Measurements from ENCODE around the gene PGAM2. TPM values are rescaled to one million over a fixed set of nuclear protein-coding genes. Genes with fewer than 3 reads are reported as not detected.
"Not testable (repeated sequence)": the region's sequence is repeated elsewhere in the genome, so short reads cannot be mapped to it uniquely, and the experiment has no call there.

The PGAM2 gene
- total RNA-seq, 2 donors from 2014 or later: 2.4 TPM; not detected in 1

DNA sequence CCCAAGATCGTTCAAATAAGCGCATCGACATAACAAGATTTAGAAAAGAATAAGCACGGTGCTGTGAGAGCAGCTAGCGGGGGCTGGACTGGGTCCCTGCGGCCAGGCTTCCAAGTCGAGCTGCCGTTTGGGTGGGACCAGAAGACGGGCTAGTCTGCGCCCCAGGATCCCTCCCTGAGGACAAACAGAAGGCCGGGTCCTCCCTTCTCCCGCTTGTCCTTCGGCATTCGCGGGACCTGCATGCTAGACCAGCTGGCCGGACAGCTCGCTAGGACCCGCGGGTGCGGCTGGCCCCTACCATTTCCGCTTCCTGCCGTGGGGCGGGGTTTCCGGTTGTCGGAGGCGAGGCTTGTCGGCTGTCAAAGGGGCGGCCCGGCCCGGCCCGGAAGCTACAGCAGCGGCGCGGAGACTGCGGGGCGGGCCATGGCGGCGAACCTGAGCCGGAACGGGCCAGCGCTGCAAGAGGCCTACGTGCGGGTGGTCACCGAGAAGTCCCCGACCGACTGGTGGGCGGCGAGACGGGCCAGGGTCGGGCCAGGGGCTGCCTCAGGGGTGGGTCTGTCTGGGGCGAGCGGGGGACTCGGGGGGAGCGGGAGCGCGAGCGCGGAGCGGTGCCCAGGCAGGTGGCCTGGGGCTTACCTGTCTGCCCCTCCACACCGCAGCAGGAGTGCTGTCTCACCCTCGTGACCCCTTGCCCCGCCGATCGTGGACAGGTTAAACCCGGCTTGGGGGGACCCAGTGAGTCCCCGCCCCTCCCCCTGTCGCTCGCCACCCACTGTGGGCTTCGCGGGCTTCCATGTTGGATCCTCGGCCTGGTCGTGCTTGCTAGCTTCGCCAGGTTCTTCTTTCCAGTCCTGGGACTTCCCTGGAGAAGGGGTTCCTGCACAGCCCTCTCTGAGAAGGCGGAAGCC is 20.8 kb downstream of the PGAM2 start, which contains the start of gene DBNL:
DBNL (plus strand) TSS at position 388 of the 911 bp plus-strand sequence; CDS start at position 424, 36 bp downstream.
- H3K9me3 Mint-ChIP-seq: no peaks in the 10 kb centered on the region
- ATAC-seq (replicated peaks): peak; percentile 79
- H3K4me1 Mint-ChIP-seq: peaks cover 28% of the 10 kb centered on the region
- peak within 1 kb of the TSS; percentile 91 for H3K4me3 Mint-ChIP-seq
- peaks cover 43% of the 10 kb centered on the region for H3K36me3 Mint-ChIP-seq (ENCODE audit: low read depth)
- no peaks in the 10 kb centered on the region for H3K27me3 Mint-ChIP-seq
- H3K27ac Mint-ChIP-seq: peak within 1 kb of the TSS; percentile 95

DNA sequence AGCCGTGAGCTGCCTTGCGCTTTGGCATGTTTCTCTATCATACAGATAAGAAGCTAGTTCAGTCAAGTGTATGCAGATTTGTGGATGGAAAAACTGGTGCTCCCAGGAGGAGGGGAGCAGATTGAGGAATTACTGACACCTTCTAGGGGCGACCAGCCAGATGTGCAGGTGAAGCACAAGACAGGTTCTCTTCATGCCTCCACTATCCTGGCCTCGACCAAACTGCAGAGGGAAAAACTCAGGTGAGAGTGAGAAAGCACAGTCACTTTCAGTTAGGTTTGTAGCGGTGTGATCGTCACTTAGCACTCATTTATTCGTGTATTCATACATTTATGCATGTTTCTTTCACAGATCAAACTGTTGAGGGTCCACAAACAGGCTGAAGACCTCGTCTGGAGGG is 21.5 kb downstream of the PGAM2 start:
- no peak for ATAC-seq (replicated peaks)
- H3K4me1 Mint-ChIP-seq: peaks cover 28% of the 10 kb centered on the region
- peak overlapping the region; percentile 87 for H3K27ac Mint-ChIP-seq
- no peaks in the 10 kb centered on the region for H3K27me3 Mint-ChIP-seq
- no peaks in the 10 kb centered on the region for H3K9me3 Mint-ChIP-seq
- H3K4me3 Mint-ChIP-seq: peak overlapping the region; percentile 91
- peaks cover 37% of the 10 kb centered on the region for H3K36me3 Mint-ChIP-seq (ENCODE audit: low read depth)

DNA sequence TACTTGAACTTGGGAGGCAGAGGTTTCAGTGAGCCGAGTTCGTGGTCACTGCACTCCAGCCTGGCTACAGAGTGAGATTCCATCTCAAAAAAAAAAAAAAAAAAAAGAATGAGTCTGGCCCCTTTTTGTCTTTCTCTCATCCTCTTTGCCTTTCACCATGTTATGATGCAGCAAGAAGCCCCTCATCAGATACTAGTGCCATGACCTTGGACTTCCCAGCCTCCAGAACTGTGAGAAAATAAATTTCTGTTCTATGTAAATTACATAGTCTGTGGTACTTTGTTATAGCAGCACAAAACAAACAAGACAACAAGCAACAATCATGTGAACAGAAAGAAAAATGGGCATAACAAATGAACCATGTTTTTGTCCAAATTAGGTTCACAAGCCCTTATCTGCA is 23.1 kb downstream of the PGAM2 start:
- Mint-ChIP-seq H3K9me3 (no peaks in the 10 kb centered on the region), H3K36me3 (ENCODE audit: low read depth) (peaks cover 22% of the 10 kb centered on the region), H3K27ac (no peak overlapping the region)

DNA sequence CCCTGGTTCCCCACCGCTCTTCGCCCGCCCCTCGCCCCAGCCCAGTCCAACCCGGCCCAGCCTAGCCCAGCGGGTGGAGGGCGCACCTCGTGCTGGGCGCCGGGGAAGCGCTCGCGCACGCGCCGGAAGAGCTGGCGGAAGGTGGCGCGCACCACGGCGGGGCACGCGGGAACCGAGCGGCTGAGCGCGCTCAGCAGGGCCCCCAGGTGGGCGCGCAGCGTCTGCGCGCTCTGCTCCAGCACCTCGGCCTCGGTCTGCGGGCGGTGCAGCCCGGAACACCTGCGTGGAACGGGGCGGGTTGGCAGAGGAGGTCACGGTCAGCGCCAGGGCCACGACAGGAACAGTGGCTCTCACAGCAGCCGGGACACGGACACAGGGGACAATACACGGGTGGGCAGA is 24.9 kb downstream of the PGAM2 start:
- not testable (repeated sequence) for H3K27ac Mint-ChIP-seq; H3K9me3 Mint-ChIP-seq; H3K27me3 Mint-ChIP-seq; H3K4me1 Mint-ChIP-seq; H3K36me3 Mint-ChIP-seq (ENCODE audit: low read depth)
- ATAC-seq (replicated peaks): peak; percentile 53
- peak overlapping the region; percentile 79 for H3K4me3 Mint-ChIP-seq

More for the DNA sequence above, 23.1 kb downstream of the PGAM2 start:
- Mint-ChIP-seq H3K27me3 (no peaks in the 10 kb centered on the region), H3K4me1 (peaks cover 19% of the 10 kb centered on the region), H3K4me3 (peak overlapping the region; percentile 37)
- no peak for ATAC-seq (replicated peaks)

DNA sequence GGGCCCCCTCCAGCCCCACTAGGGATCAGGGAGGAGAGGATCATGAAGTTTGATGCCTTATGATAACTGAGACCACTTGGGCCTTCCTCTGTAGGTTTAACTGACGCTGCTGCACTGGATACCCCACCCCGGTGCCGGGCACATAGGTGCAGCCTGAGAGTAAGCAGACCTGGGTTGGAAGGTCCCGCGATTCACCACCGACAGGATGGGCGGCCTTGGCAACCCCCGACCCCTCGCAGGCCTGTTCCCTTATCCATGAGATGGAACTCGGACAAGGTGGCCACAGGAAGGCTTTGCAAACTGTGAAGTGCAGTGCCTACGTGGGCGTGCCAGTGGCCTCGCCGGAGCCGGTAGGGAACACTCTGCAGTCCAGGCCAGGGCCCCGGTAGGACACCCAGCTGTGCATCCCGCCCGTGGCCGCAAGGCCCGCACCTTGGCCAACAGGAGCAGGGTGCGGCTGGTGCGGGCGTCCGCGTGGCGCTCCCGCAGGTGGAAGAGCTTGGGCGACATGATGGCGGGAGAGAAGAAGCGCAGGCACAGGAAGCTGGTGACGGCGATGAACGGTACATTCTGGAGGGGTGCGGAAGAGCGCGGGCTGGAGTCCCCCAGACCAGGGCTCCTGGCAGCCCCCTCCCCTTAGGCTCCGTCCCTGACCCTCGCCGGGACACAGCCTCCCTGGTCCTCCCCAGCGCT is 25.4 kb downstream of the PGAM2 start:
- not testable (repeated sequence) for H3K9me3 Mint-ChIP-seq; H3K4me1 Mint-ChIP-seq; H3K27ac Mint-ChIP-seq; H3K36me3 Mint-ChIP-seq (ENCODE audit: low read depth); H3K27me3 Mint-ChIP-seq
- ATAC-seq (replicated peaks): peak; percentile 22
- peak overlapping the region; percentile 79 for H3K4me3 Mint-ChIP-seq

DNA sequence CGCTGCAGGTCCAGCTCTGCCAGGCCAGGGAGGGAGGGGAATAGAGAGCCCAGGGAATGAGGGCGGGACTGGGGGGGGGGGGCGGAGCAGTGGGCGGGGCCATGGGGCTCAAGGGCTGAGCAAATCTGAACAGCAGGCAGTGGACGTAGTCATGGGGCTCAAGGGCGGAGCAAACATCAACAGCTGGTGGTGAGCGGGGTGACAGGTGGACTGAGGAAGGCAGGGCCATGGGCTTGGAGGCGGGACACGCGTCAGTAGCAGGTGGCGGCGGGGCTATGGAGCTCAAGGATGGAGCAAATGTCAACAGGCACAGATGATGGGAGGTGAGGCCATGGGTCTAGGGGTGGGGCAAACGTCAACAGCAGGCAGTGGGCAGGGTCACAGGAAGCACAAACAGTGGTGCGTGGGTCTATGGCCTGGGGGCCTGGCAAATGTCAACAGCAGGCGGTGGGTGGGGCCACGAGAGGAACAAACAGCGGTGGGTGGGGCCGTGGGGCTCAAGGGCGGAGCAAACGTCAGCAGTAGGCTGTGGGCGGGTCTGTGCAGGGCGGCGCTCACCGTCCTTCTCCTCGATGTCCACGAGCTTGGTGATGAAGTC is 26.3 kb downstream of the PGAM2 start:
- H3K4me1 Mint-ChIP-seq; H3K27me3 Mint-ChIP-seq; H3K36me3 Mint-ChIP-seq (ENCODE audit: low read depth); H3K27ac Mint-ChIP-seq; H3K9me3 Mint-ChIP-seq: not testable (repeated sequence)
- peak; percentile 79 for ATAC-seq (replicated peaks)
- peak overlapping the region; percentile 49 for H3K4me3 Mint-ChIP-seq

DNA sequence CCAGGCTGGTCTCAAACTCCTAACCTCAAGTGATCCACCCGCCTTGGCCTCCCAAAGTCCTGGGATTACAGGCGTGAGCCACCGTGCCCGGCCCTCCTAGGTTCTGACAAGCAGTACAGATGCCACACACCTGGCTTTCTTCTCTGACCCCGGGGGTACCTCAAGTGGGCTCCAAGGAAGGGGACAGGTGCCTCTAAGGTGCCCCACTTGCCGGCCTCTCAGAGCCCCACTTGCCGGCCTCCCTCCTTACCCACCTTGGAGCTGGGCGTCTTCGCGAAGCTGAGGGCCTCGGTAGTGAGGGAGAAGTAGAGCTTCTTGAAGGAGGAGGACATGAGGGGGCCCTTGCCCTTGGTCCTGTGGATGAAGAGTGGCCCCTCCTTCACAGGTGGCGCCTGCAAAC is 26.8 kb downstream of the PGAM2 start:
- H3K36me3 Mint-ChIP-seq (ENCODE audit: low read depth); ATAC-seq (replicated peaks); H3K9me3 Mint-ChIP-seq; H3K27me3 Mint-ChIP-seq; H3K27ac Mint-ChIP-seq; H3K4me1 Mint-ChIP-seq; H3K4me3 Mint-ChIP-seq: not testable (repeated sequence)

DNA sequence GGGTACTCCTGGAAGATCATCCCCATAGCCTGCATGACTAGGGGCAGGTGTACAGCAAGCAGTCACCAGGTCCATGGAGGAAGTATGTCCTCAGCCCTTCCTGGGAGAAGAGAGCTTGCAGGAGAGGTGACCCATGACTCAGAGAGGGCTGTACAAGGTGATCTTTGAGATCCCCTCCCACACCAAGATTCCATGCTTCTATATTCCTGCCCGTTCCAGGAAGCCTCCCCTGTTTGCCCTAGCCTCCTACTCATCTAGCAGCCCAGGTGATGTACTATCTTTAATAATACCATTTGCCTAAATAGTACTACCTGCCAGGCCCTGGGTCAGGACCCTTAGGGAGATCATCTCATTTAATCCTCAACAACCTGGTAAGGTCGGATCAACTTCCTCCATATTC is 27.4 kb downstream of the PGAM2 start:
- not testable (repeated sequence) for H3K9me3 Mint-ChIP-seq; H3K27me3 Mint-ChIP-seq; H3K4me3 Mint-ChIP-seq; ATAC-seq (replicated peaks); H3K4me1 Mint-ChIP-seq; H3K27ac Mint-ChIP-seq
- peaks cover 12% of the 10 kb centered on the region for H3K36me3 Mint-ChIP-seq (ENCODE audit: low read depth)

DNA sequence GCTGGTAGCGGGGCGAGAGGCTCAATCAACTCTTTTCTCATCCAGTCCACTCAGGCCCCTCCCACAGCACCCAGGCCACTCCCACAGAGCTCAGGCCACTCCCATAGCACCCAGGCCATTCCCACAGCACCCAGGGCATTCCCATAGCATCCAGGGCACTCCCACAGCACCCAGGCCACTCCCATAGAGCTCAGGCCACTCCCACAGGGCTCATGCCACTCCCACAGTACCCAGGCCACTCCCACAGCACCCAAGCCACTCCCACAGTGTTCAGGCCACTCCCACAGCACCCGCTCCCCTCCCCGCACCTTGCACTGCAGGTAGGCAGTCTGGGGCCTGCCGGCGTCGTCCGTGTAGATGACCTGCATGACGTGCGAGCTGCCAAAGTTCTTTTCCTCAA is 29.0 kb downstream of the PGAM2 start:
- H3K9me3 Mint-ChIP-seq, H3K4me1 Mint-ChIP-seq, H3K27me3 Mint-ChIP-seq, H3K27ac Mint-ChIP-seq, H3K4me3 Mint-ChIP-seq: not testable (repeated sequence)
- peak; percentile 39 for ATAC-seq (replicated peaks)
- H3K36me3 Mint-ChIP-seq (ENCODE audit: low read depth): peaks cover 12% of the 10 kb centered on the region

DNA sequence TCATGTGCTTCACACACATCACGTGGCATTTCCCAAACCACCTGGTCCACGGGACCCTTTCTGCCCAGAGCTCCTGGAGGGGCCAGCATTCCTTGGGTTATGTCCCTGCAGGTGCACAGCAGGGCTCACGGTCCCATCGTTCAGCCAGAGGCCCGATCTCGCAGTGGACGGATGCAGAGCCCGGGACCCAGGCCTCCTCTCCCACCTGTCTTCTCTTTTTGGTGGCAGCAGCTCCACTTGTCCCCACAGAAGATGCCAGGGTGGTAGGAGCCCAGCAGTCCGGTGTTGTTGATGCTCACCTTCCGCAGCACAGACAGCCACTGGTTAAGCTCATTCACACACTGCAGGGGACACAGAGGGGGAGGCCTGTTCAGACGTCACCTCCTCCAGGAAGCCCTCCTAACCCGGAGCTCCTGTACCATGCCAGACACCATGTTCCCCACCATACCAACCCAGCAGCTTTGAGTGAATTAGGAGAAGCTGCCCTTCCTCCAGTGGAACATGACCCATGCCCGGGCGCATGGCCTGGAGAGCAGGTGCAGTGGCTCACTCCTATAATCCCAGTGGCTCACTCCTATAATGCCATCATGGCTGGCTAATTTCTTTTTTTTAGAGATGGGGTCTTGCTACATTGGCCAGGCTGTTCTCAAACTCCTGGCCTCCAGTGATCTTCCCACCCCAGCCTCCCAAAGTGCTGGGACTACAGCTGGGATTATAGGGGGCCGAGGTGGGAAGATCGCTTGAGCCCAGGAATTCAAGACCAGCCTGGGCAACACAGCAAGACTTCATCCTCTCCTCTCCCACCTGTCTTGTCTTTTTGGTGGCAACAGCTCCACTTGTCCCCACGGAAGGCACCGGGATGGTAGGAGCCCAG is 31.2 kb downstream of the PGAM2 start:
- not testable (repeated sequence) for H3K9me3 Mint-ChIP-seq; ATAC-seq (replicated peaks); H3K27ac Mint-ChIP-seq; H3K4me3 Mint-ChIP-seq; H3K4me1 Mint-ChIP-seq; H3K27me3 Mint-ChIP-seq
- peaks cover 12% of the 10 kb centered on the region for H3K36me3 Mint-ChIP-seq (ENCODE audit: low read depth)

DNA sequence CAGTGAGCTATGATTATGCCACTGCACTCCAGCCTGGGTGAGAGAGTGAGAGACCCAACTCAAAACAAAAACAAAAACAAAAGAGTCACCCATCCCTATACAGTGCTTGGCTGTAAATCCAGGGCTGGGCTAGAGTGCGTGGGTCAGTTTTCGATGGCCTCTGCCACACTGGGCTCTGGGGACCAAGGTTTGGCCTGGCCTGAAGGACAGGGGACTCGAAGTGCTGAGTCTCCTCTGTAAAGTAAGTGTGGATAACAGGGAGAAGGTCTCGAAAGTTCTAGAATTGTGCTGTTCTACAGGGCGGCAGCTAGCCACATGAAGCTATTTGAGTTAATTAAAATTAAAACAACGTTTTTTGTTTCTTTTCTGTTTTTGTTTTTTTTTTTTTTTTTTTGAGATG is 33.3 kb downstream of the PGAM2 start:
- H3K27me3 Mint-ChIP-seq; H3K9me3 Mint-ChIP-seq; H3K4me3 Mint-ChIP-seq; H3K4me1 Mint-ChIP-seq; ATAC-seq (replicated peaks); H3K27ac Mint-ChIP-seq: not testable (repeated sequence)
- H3K36me3 Mint-ChIP-seq (ENCODE audit: low read depth): peaks cover 12% of the 10 kb centered on the region

DNA sequence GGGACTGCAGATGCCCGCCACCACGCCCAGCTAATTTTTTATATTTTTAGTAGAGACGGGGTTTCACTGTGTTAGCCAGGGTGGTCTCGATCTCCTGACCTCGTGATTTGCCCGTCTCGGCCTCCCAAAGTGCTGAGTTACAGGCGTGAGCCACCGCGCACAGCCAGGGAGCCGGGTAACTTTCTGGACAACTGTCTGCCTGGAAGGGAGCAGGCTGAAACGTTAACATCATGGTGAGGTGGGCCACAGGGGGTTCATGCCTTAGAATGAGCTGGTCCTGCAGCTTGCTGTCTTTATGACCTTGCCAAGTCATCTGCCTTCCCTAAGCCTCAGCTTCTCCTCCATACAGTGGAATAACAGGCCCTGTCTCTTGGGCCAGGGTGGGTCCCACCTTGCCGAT is 34.0 kb downstream of the PGAM2 start:
- H3K36me3 Mint-ChIP-seq (ENCODE audit: low read depth): peaks cover 12% of the 10 kb centered on the region
- H3K27me3 Mint-ChIP-seq; H3K27ac Mint-ChIP-seq; H3K9me3 Mint-ChIP-seq; H3K4me1 Mint-ChIP-seq; ATAC-seq (replicated peaks); H3K4me3 Mint-ChIP-seq: not testable (repeated sequence)

DNA sequence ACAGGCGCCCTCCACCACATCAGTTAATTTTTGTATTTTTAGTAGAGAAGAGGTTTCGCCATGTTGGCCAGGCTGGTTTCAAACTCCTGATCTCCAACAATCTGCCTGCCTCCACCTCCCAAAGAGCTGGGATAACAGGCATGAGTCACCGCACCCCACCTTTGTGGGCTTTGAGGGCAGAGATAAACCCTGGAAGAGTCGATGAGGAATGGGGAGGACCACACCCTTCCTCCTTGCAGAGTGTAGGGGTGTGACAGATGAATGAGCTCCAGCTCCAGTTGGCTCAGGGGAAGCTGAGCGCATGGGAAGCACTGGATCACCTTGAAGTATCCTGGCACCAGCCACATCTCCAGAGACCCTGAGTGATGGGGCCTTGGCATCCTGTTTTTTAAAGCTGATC is 35.3 kb downstream of the PGAM2 start:
- not testable (repeated sequence) for H3K4me1 Mint-ChIP-seq, H3K27ac Mint-ChIP-seq

DNA sequence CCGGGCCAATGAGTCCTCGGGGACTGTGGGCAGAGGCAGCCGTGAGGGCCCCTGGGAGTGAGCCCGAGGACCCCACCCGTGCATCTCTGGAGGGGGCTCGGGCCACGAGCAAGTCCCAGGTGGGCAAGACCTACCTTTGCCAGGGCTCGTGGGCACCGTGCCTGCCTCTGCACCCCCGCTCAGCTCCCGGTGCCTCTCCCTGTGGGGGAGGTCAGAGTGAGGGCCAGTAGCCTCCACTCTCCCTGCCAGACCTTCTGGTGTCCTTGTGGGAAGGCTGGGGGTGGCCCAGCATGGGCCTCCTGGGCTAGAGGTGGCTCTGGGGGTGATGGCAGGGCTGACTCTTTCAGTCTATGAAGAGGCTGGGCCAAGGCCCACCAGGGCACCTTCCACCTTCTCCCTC is 35.9 kb downstream of the PGAM2 start:
- not testable (repeated sequence) for H3K9me3 Mint-ChIP-seq; H3K4me1 Mint-ChIP-seq; H3K36me3 Mint-ChIP-seq (ENCODE audit: low read depth); ATAC-seq (replicated peaks); H3K4me3 Mint-ChIP-seq; H3K27ac Mint-ChIP-seq; H3K27me3 Mint-ChIP-seq

More for the DNA sequence above, 35.3 kb downstream of the PGAM2 start:
- not testable (repeated sequence) for H3K9me3 Mint-ChIP-seq; H3K27me3 Mint-ChIP-seq; H3K4me3 Mint-ChIP-seq; H3K36me3 Mint-ChIP-seq (ENCODE audit: low read depth); ATAC-seq (replicated peaks)

All from activated T-helper 17 cell treated with anti-CD3 and anti-CD28 coated beads, Interleukin-2, amount 50 U/mL, for 72 hours (primary cell).